Upper lobe of right lung (tissue), 1 donor: ENCODE measurements around the gene EIF3J. TPM values are rescaled to one million over a fixed set of nuclear protein-coding genes. Genes with fewer than 3 reads are reported as not detected.

Experiments
- ATAC-seq: fragments of 200-7000 bp; cut with Tn5 transposase; one replicate; pipeline ENCODE4 v1.9.1; 2020; ENCODE audit warnings: mild to moderate bottlenecking, moderate library complexity
- DNase-seq: peaks from one replicate; pipeline ENCODE4 v3.0.0-alpha.2; 2020
- H3K27ac ChIP-seq: fragments of 200-600 bp; one replicate; pipeline ENCODE4 v1.8.0; 2022
- H3K27me3 ChIP-seq: fragments of 200-600 bp; one replicate; pipeline ENCODE4 v1.8.0; 2022; ENCODE audit warnings: mild to moderate bottlenecking
- H3K36me3 ChIP-seq: fragments of 200-600 bp; one replicate; pipeline ENCODE4 v1.8.0; 2022
- H3K4me1 ChIP-seq: fragments of 200-600 bp; one replicate; pipeline ENCODE4 v1.8.0; 2022
- H3K4me3 ChIP-seq: fragments of 200-600 bp; one replicate; pipeline ENCODE4 v1.8.0; 2022; ENCODE audit warnings: mild to moderate bottlenecking
- H3K9me3 ChIP-seq: fragments of 200-600 bp; one replicate; pipeline ENCODE4 v1.8.0; 2022
- CTCF ChIP-seq: fragments of 200-600 bp; IDR thresholded peaks from one replicate; pipeline ENCODE4 v1.8.0; 2022; ENCODE audit warnings: antibody characterized with exemption
- intact Hi-C: fragments of 100-400 bp; cut with DNase I; formaldehyde crosslinking; loops from one replicate; pipeline ENCODE4 v1.11.0; 2022
- total RNA-seq: library from RNA; stranded (reverse); fragmentation: NEBNext Ultra II Directional; extraction: Animal tissue kit (Norgen Biotek cat#: 25700); gene quantifications from one replicate; pipeline ENCODE4 v1.2.1, GENCODE V29; 2021
- donor health status: DM: no; HTN: yes; CAD: no; lungs with severe emphysema.

Gene EIF3J
- total RNA-seq, 1 donor from 2014 or later: 52.9 TPM

- DNase-seq: no peak
- H3K36me3 ChIP-seq: peaks cover 59% of the 10 kb centered on the region
Measured at GRCh38 chr15:44573386-44573785, 36.4 kb downstream of the EIF3J start.

GRCh38 chr15:44574734-44575133 is 37.8 kb downstream of the EIF3J start:
- no peaks in the 10 kb centered on the region for H3K27me3 ChIP-seq
- intact Hi-C loops: no loop called here
- no peak overlapping the region for H3K4me3 ChIP-seq
- no peaks in the 10 kb centered on the region for H3K9me3 ChIP-seq
- DNase-seq (no peak), ATAC-seq (no peak)
- no peak overlapping the region for H3K27ac ChIP-seq
- no peak for TF ChIP-seq CTCF
- peaks cover 47% of the 10 kb centered on the region for H3K36me3 ChIP-seq
- H3K4me1 ChIP-seq: no peaks in the 10 kb centered on the region

More at GRCh38 chr15:44573386-44573785, 36.4 kb downstream of the EIF3J start:
- TF ChIP-seq CTCF: no peak
- H3K27me3 ChIP-seq: no peaks in the 10 kb centered on the region
- intact Hi-C loops: no loop called here
- H3K27ac ChIP-seq: no peak overlapping the region
- no peaks in the 10 kb centered on the region for H3K9me3 ChIP-seq
- H3K4me3 ChIP-seq: no peak overlapping the region
- no peak for ATAC-seq
- no peaks in the 10 kb centered on the region for H3K4me1 ChIP-seq

DNA sequence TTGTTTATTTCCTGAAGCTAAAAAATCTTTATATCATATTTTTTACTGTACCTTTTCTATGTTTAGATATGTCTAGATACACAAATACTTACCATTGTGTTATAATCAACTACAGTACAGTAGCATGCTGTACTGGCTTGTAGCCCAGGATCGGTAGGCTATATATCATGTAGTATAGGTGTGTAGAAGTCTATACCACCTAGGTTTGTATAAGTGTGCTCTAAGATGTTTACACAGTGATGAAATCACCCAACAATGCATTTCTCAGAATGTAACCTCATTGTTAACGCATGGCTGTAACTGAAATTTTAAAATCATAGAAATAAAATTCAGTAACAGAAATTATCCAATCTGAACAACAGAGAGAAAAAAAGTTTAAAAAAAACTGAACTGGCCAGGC is 43.2 kb downstream of the EIF3J start:
- no peaks in the 10 kb centered on the region for H3K4me1 ChIP-seq
- intact Hi-C loops: no loop called here
- ATAC-seq (no peak), DNase-seq (no peak)
- no peak overlapping the region for H3K27ac ChIP-seq
- TF ChIP-seq CTCF: no peak
- H3K9me3 ChIP-seq: no peaks in the 10 kb centered on the region
- no peaks in the 10 kb centered on the region for H3K27me3 ChIP-seq
- H3K4me3 ChIP-seq: no peak overlapping the region
- peaks cover 50% of the 10 kb centered on the region for H3K36me3 ChIP-seq

GRCh38 chr15:44584162-44584749 is 47.3 kb downstream of the EIF3J start:
- intact Hi-C loops: no loop called here
- peak; percentile 70 for DNase-seq

GRCh38 chr15:44585633-44586032 is 48.7 kb downstream of the EIF3J start:
- H3K27ac ChIP-seq: no peak overlapping the region
- TF ChIP-seq CTCF: no peak
- no peaks in the 10 kb centered on the region for H3K4me1 ChIP-seq
- intact Hi-C loops: no loop called here
- peaks cover 93% of the 10 kb centered on the region for H3K36me3 ChIP-seq
- H3K9me3 ChIP-seq: no peaks in the 10 kb centered on the region
- DNase-seq (no peak), ATAC-seq (no peak)
- no peak overlapping the region for H3K4me3 ChIP-seq
- no peaks in the 10 kb centered on the region for H3K27me3 ChIP-seq

More at GRCh38 chr15:44584162-44584749, 47.3 kb downstream of the EIF3J start:
- TF ChIP-seq CTCF: peak; percentile 44
- Histone ChIP-seq H3K4me1 (no peaks in the 10 kb centered on the region), H3K9me3 (no peaks in the 10 kb centered on the region), H3K27ac (no peak overlapping the region), H3K27me3 (no peaks in the 10 kb centered on the region), H3K4me3 (no peak overlapping the region), H3K36me3 (peaks cover 88% of the 10 kb centered on the region)
- peak; percentile 83 for ATAC-seq

- H3K4me1 ChIP-seq: no peaks in the 10 kb centered on the region
- H3K9me3 ChIP-seq: no peaks in the 10 kb centered on the region
- ATAC-seq: no peak
- no peak overlapping the region for H3K27ac ChIP-seq
- no peak for TF ChIP-seq CTCF
- no peak for DNase-seq
- no peaks in the 10 kb centered on the region for H3K27me3 ChIP-seq
- H3K4me3 ChIP-seq: no peak overlapping the region
- intact Hi-C loops: no loop called here
- peaks cover 98% of the 10 kb centered on the region for H3K36me3 ChIP-seq
Measured at GRCh38 chr15:44588541-44588940, 51.6 kb downstream of the EIF3J start.
